ENCODE data around the gene SFXN5.
"Not testable (repeated sequence)": the region's sequence is repeated elsewhere in the genome, so short reads cannot be mapped to it uniquely, and the experiment has no call there.

The SFXN5 gene

DNA sequence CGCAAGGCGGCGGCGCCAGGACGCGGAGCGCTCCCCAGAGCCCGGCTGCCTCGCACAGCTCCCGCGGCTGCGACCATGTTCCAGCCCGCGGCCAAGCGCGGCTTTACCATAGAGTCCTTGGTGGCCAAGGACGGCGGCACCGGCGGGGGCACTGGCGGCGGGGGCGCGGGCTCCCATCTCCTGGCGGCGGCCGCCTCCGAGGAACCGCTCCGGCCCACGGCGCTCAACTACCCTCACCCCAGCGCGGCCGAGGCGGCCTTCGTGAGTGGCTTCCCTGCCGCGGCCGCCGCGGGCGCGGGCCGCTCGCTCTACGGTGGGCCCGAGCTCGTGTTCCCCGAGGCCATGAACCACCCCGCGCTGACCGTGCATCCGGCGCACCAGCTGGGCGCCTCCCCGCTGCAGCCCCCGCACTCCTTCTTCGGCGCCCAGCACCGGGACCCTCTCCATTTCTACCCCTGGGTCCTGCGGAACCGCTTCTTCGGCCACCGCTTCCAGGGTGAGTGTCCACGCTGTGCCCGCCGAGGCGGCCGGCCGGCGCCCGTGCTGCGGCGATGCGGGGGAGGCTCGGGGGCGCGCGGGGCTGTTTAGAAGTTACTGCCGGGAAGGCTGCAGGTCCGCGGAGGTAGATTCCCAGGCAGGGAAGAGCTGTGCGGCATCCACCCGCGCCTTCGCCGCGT lies 153.5 kb downstream of the SFXN5 start:
- peak; percentile 81 for DNase-seq

GRCh38 chr2:72917138-72917876 lies 154.2 kb downstream of the SFXN5 start, which contains the start of gene EMX1:
EMX1 (plus strand) TSS chr2:72917519; CDS start chr2:72917853, 334 bp downstream.
- peak; percentile 95 for DNase-seq

GRCh38 chr2:72916743-72917137 lies 154.8 kb downstream of the SFXN5 start:
- DNase-seq: peak; percentile 75

DNA sequence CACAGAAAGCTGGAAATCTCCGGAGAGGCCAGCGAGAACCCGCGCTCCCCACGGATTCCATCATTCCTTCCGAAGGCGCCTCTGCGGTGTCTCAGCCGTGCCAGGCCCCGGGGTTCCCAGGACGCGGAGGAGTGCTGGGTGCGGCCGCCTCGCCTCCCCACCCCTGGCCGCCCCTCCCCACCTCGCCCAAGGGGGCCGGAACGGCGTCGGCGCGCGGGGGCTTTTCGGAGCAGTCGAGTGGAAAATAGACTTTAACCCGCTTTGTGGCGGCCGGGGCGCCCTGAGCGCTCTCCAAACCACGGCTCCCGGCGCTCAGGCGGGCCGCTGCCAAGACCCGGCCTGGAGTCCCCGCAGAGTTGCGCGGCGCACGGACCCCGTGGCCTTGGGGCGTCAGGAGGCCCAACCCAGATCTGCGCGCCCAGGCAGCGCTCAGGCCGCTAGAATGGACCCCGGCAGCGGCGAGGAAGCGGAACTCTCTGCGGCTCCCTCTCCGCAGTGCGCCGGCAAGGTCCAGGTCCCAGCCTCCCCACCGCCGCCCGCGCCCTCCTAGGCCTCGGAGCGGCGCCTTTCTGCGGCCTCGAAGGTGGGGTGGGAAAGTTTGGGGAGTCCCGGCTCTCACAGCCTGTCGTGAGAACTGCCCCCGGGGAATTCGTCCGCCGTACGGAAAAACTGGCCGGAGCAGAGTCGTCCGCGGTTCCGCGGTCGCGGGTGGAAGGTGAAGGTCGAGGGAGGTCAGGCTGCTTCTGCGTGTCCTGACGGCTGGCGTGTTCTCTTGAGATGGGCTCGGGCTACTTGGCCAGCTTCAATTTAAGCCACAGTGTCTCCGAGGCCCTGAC lies 155.4 kb downstream of the SFXN5 start:
- DNase-seq: peak; percentile 89

- DNase-seq: peak; percentile 47
Observed at GRCh38 chr2:72915320-72915906, 156.1 kb downstream of the SFXN5 start.

DNA sequence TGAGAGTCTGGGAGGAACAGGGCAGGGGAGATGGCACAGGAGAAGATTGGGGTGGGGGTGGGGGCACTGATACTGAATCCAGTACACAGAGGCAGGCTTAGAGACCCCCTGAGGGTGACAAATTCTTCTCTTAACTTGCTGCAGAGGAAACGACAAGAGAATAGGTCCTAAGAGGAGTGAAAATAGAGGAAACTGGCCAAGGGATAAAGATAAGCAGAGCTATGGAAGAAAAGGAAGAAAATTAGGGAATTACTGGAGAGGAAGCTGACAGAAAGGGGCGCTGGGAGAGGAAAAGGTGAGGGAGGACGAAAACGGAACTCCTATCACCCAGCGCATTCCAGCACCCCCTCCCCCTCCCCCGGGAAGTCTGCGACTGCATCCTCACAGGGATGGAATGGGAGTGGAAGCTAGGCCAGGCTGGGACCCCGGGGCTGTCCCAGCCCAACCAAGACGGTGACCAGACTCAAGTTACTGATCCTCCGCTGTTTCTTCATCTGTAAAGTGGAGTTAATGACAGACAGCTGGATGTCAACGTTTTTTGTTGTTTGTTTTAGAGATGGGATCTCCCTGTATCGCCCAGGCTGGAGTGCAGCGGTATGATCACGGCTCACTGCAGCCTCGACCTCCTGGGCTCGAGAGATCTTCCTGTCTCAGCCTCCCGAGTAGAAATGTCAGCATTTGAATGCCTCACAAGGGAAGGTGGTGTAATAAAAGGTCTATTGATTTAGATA lies 156.8 kb downstream of the SFXN5 start:
- DNase-seq: no peak

DNA sequence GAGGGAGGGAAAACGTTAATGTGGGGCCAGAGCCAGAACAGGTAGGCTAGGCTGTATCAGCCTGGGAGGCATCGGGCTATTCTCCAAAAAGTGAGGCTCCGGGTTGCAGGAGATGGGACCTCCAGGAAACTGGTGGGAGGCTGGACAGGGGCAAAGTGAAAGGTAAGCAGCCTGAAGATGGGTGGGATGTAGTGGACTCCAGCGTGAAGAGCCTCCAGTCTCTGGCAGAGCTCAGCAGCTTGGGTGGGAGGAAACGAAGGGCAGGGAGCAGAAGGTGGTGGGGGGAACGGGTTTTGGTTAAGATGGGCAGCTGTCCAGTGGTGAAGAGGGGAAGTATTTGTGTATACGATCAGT lies 157.3 kb downstream of the SFXN5 start:
- DNase-seq: no peak

DNA sequence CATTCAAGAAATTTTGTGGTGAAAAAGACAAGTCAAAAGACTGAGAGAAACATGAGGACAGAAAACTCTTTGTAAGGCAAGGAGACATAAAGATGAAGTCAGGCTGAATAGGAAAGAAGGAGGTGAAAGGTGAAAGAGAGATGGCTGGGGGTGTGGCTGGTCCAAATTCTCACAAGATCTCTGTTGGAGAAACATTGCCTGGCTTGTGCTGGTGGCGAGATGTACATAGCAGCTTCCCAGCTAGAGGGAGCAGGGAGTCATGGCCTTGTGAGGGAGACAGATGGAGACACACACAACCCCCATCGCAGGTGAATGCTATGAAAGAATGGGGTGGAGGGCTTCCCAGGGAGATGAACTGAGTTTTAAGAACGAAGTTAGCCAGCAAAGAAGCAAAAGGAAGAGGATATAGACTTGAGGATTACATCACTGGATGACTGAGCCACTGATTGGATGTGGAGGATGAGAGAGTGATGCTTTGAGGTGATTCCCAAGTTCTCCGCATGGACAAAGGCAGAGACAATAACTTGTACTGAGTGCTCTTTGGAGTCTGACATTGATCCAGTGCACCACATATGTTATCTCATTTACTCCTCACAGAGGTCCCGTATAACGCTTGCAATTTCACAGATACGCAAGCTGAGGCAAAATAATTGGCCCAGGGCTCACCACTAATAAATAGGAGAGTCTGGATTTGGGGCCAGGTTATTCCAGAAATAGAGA lies 157.9 kb downstream of the SFXN5 start:
- DNase-seq: peak; percentile 17

GRCh38 chr2:72911256-72911655 lies 160.3 kb downstream of the SFXN5 start:
- no peak for DNase-seq

- DNase-seq: no peak
Observed at GRCh38 chr2:72908741-72909140, 162.8 kb downstream of the SFXN5 start.

DNA sequence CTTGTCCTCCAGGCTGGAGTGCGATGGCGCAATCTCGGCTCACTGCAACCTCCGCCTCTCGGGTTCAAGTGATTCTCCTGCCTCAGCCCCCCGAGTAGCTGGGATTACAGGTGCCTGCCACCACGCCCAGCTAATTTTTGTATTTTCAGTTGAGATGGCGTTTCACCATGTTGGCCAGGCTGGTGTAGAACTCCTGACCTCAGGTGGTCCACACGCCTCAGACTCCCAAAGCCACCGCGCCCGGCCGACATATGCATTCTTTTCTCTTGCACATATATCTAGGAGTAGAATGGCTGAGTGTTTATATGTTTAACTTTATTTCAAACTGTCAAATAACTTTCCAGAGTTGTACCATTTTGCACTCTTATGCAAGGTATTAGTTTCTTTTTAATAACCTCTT lies 164.1 kb downstream of the SFXN5 start:
- DNase-seq: not testable (repeated sequence)

- DNase-seq: no peak
Observed at GRCh38 chr2:72901426-72901825, 170.1 kb downstream of the SFXN5 start.

DNA sequence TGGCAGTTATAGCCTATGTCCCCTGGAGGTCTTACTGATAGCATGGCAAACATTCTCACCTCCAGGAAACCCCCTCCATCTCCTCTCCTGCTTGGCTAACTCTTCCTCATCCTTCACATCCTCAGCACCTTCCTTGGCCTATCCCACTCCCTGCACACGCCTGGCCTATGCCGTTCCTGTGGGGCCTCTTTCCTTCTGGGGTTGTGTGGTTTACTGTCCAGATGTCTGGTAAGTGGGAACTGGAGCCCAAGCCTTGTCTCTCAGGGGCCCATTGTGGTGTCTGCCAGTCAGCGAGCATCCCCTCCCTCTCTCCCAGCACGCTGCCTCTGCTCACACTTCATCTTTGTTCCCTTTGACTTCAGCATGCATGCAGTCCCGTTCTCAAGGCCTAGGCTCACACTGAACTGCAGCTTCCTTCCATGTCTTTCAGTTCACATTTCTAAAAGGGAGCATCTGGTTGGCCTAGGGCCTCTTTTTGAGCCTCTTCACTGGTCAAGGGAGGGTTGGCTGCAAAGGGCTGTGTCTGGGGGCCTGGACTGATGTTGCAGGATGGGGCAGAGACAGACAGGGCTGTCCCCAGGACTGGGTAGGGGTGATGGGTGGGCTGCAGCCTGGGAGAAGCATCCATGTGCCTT lies 171.2 kb downstream of the SFXN5 start:
- no peak for DNase-seq

DNA sequence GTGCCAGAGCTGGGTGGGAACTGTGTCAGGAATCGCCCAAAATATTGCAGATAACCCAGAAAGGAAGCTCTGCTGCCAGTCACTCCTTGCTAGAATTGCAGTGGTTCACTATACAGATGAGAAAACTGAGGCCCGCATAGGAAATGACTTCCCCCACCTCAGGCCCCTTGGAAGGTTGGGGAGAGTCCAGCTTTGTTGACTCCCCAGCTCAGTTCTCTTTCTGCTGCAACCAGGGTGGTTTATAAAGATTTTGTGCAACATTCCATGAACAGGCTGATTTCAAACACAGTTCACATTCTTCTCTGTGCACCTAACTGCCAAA lies 173.0 kb downstream of the SFXN5 start:
- DNase-seq: no peak

GRCh38 chr2:72897785-72898584 lies 173.5 kb downstream of the SFXN5 start:
- no peak for DNase-seq

DNA sequence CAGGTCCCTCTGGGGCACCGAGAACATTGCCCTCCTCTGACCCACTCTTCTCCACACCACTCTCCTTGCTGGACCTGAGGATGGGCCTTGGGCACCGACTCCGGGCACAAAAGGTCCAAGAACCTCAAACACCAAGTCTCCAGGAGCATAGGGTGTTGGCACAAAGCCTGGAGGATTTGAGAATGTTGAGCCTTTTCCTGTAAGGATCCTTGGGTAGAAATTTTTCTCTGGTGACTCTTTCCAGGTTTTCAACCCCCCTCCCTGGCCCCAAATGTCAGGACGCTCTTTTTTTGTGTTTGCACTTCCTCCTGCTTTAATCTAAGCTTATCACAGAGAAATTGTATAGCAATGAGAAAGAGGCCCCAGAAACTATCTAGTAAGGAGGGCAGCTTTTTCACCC lies 175.1 kb downstream of the SFXN5 start:
- no peak for DNase-seq

DNA sequence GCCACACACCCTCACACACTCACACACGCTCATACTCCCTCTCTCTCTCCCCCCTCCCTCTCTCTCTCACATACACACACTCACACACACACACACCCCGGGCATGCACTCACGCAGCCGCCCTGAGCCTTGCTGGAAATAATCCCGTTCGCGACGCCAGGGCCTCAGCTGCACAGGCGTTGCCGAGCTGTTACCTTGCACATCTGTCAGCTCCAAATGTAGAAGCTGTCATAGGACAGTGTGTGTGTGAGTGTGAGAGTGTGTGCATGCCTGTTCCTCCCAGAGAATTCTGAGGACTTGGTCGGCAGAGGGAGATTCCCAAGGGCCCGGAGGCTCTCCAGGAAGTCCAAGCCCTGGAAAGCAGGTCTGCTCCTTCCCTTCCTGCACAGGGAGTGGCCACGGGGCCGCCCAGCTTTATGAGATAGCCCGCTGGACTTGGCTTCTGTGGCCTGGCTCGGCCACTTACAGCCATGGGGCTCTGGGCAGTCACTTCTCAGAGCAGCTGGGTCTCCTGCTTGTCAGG lies 175.7 kb downstream of the SFXN5 start:
- DNase-seq: peak; percentile 66

DNA sequence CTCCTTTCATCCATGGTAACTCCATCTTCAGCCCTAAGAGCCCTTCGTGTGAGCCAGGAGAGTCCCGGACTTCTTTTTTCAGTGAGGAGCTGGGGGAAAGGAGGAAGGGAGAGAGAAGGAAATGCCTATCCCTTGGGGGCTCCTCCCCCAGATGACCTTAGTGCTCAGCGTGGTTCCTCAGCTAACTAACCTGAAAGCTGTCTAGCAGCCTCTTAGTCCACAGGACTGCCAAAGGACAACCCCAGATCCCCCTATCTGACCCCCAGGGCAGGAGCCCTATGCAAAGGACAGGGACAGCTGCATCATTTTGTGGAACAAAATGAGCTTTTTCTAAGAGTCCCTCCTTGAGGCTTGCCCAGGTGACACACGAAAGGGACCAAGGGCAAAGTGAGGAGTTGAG lies 176.4 kb downstream of the SFXN5 start:
- DNase-seq: no peak

DNA sequence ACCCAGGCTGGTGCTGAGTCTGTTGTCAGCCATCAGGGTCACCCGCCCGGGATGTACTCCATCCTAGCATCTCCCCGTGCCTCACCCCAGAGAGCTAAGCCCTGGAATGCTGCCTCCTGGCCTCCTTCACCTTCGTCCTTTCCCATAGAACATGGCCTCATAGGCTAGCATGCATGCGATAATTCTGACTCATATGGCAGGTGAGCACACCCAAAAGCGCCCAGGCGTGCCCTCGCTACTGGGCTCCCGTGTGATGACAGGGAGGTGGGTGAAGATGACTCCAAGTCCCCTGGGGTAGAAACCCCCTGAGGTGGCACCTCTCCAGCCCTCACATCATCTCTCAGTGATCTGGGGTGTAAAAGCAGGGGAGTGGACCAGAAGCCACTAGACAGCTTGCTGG lies 177.0 kb downstream of the SFXN5 start:
- peak; percentile 20 for DNase-seq

DNA sequence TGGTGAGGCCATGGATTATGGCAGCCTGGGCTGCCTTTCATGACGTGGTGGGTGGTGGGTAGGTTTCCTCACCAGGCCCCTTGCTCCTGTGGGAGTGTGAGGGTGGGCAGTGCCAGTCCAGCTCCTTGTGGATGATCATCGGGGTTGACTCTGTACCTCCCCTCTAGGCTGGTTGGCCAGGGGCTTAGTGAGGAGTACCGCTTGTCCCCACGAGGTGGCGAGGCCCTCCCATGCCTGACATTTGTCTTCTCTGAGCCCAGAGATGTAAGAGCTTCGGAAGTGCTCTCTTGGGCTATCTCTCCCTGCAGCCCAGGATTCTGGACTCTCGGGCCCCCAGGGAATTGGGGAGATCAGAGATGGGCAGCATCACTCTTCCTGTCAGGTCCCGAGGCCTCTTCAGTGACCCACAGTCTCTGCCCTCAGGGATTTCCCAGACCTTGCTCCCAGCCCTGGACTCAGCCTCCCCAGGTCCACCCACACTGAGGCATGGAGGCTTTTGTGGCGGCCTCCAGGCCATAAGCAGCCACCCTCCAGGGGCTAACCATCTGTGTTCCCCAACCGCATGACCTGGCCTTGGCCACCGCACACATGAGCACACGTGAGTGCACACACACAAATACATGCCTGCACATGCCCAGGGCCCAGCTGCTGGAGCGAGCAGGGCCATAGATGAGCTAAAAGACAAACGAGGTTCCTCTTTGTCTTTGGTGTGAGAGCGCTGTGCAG lies 177.8 kb downstream of the SFXN5 start:
- DNase-seq: peak; percentile 82

Measured in DMS53 (cell line).